SK-N-SH (cell line): ENCODE data around the gene PYGB.

Source experiments
- CTCF ChIP-seq: fragments of 200-600 bp; sonication (generic); IDR thresholded peaks from 2 replicates; pipeline ENCODE4 v1.6.1; 2017; ENCODE audit warnings: antibody characterized with exemption, mild to moderate bottlenecking, moderate library complexity
- EZH2phosphoT487 ChIP-seq: fragments of 200-600 bp; sonication (generic); IDR thresholded peaks from 2 replicates; pipeline ENCODE4 v1.6.1; 2017; ENCODE audit warnings: low read depth, mixed run types, mild to moderate bottlenecking, antibody characterized with exemption, moderate library complexity, borderline replicate concordance
- RFX5 ChIP-seq: IDR thresholded peaks from 2 replicates; pipeline ENCODE4 v1.6.1; 2012; ENCODE audit warnings: mild to moderate bottlenecking, improper control_type of control experiment, low read length

GRCh38 chr20:25277051-25277801 is 29.3 kb downstream of the PYGB start:
- no peak for TF ChIP-seq CTCF
- no peak for TF ChIP-seq RFX5
- TF ChIP-seq EZH2phosphoT487, result no peak
